Activated CD4-positive, alpha-beta memory T cell treated with anti-CD3 and anti-CD28 coated beads, Interleukin-2, amount 10 ng/mL, durations not matched to agents 7 days and 5 days (primary cell): ENCODE results near the gene CD14. TPM values are rescaled to one million over a fixed set of nuclear protein-coding genes. Genes with fewer than 3 reads are reported as not detected.
"Not testable (repeated sequence)": the region's sequence is repeated elsewhere in the genome, so short reads cannot be mapped to it uniquely, and the experiment has no call there.

Source experiments
- CTCF ChIA-PET: fragments of 350-600 bp; sonication (Branson Sonifier 250); formaldehyde crosslinking; loops from one replicate; lab custom pipeline; 2021; ENCODE audit warnings: antibody characterized with exemption, inconsistent platforms; lab: Charles Lee
- POLR2A ChIA-PET: fragments of 350-600 bp; sonication (Branson Sonifier 250); formaldehyde crosslinking; loops from one replicate; lab custom pipeline; 2021; ENCODE audit warnings: antibody characterized with exemption; lab: Charles Lee
- DNase-seq: peaks from one replicate; pipeline ENCODE4 v3.0.0-alpha.2; 2020
- H3K27ac Mint-ChIP-seq: one replicate; pipeline ENCODE4 v1.8.0; 2021; ENCODE audit warnings: mild to moderate bottlenecking, mixed read lengths
- H3K27me3 Mint-ChIP-seq: one replicate; pipeline ENCODE4 v1.8.0; 2021; ENCODE audit warnings: mixed read lengths
- H3K36me3 Mint-ChIP-seq: one replicate; pipeline ENCODE4 v1.8.0; 2021; ENCODE audit warnings: low read depth, mixed read lengths
- H3K4me1 Mint-ChIP-seq: one replicate; pipeline ENCODE4 v1.8.0; 2021; ENCODE audit warnings: mixed read lengths
- H3K4me3 Mint-ChIP-seq: one replicate; pipeline ENCODE4 v1.8.0; 2021; ENCODE audit warnings: mild to moderate bottlenecking, mixed read lengths
- H3K9me3 Mint-ChIP-seq: one replicate; pipeline ENCODE4 v1.8.0; 2021; ENCODE audit warnings: mixed read lengths
- total RNA-seq, 2 experiments: library from RNA; stranded (reverse); gene quantifications; one replicate each; pipeline ENCODE4 v1.2.3, GENCODE V29; 2021

Gene CD14
- total RNA-seq, 2 experiments from 2014 or later = 0.23 to 0.38 TPM

- not testable (repeated sequence) for DNase-seq, H3K27me3 Mint-ChIP-seq, H3K4me3 Mint-ChIP-seq, H3K9me3 Mint-ChIP-seq, H3K27ac Mint-ChIP-seq
- CTCF ChIA-PET = interaction anchor here (0.8 to 1.2 kb wide), 2 partner anchors 13 to 42 kb away, joined by 3 read pairs; partner anchors contain the start of genes IK and NDUFA2
- Mint-ChIP-seq H3K36me3 (peaks cover 78% of the 10 kb centered on the region), H3K4me1 (peaks cover 14% of the 10 kb centered on the region)
- POLR2A ChIA-PET = interaction anchor here (0.9 kb wide), 1 partner anchor 13 kb away, joined by 3 read pairs; the partner anchor contains the start of genes IK and NDUFA2
Measured at GRCh38 chr5:140660371-140660770, 27.4 kb upstream of the CD14 start.

GRCh38 chr5:140658870-140659269 is 25.9 kb upstream of the CD14 start:
- Mint-ChIP-seq H3K4me1 (peaks cover 5% of the 10 kb centered on the region), H3K36me3 (peaks cover 83% of the 10 kb centered on the region), H3K4me3 (no peak overlapping the region), H3K27ac (no peak overlapping the region), H3K27me3 (no peaks in the 10 kb centered on the region), H3K9me3 (no peaks in the 10 kb centered on the region)
- no peak for DNase-seq
- POLR2A ChIA-PET = no interaction called here
- CTCF ChIA-PET = no interaction called here

GRCh38 chr5:140647042-140647419 is 14.1 kb upstream of the CD14 start:
- no peaks in the 10 kb centered on the region for H3K27me3 Mint-ChIP-seq
- ChIA-PET CTCF (interaction anchor here (0.6 to 5.2 kb wide), 15 partner anchors 8 to 917 kb away, joined by 3 to 40 read pairs (median 4); partner anchors contain the start of genes CD14, EIF4EBP3, HARS1 and HARS2), POLR2A (interaction anchor here (0.7 to 4.1 kb wide), 38 partner anchors 8 to 1009 kb away, joined by 3 to 50 read pairs (median 6); partner anchors contain the start of genes ANKHD1, APBB3, CD14 and EIF4EBP3)
- peaks cover 47% of the 10 kb centered on the region for H3K4me1 Mint-ChIP-seq
- H3K9me3 Mint-ChIP-seq = no peaks in the 10 kb centered on the region
- DNase-seq = no peak
- peaks cover 68% of the 10 kb centered on the region for H3K36me3 Mint-ChIP-seq
- peak overlapping the region; percentile 96 for H3K27ac Mint-ChIP-seq
- peak overlapping the region; percentile 98 for H3K4me3 Mint-ChIP-seq

GRCh38 chr5:140642718-140643117 is 9.7 kb upstream of the CD14 start:
- Mint-ChIP-seq H3K27ac (no peak overlapping the region), H3K4me1 (peaks cover 58% of the 10 kb centered on the region), H3K27me3 (no peaks in the 10 kb centered on the region), H3K9me3 (no peaks in the 10 kb centered on the region), H3K36me3 (peaks cover 52% of the 10 kb centered on the region), H3K4me3 (no peak overlapping the region)
- ChIA-PET CTCF (no interaction called here), POLR2A (interaction anchor here (0.8 to 2.0 kb wide), 5 partner anchors 57 to 242 kb away, joined by 3 to 8 read pairs (median 4); partner anchors contain the start of genes ANKHD1, APBB3, SRA1 and ZMAT2)
- no peak for DNase-seq

- ChIA-PET POLR2A (interaction anchor here (0.7 to 2.0 kb wide), 4 partner anchors 51 to 241 kb away, joined by 4 to 8 read pairs (median 4); partner anchors contain the start of genes ANKHD1, APBB3 and ZMAT2), CTCF (no interaction called here)
- no peak overlapping the region for H3K27ac Mint-ChIP-seq
- H3K27me3 Mint-ChIP-seq = no peaks in the 10 kb centered on the region
- H3K4me1 Mint-ChIP-seq = peaks cover 56% of the 10 kb centered on the region
- H3K36me3 Mint-ChIP-seq = peaks cover 46% of the 10 kb centered on the region
- no peaks in the 10 kb centered on the region for H3K9me3 Mint-ChIP-seq
- H3K4me3 Mint-ChIP-seq = no peak overlapping the region
- DNase-seq = no peak
Measured at GRCh38 chr5:140641716-140642115, 8.7 kb upstream of the CD14 start.

GRCh38 chr5:140639148-140639981 is 6.4 kb upstream of the CD14 start, which contains the start of gene TMCO6:
TMCO6 (plus strand) TSS chr5:140639451; CDS start chr5:140639528, 77 bp downstream.
- CTCF ChIA-PET = interaction anchor here (0.7 to 2.9 kb wide), 15 partner anchors 8 to 287 kb away, joined by 3 to 20 read pairs (median 3); partner anchors contain the start of genes EIF4EBP3, IK, NDUFA2 and SRA1
- DNase-seq = peak; percentile 97
- Mint-ChIP-seq H3K4me1 (peaks cover 48% of the 10 kb centered on the region), H3K4me3 (peak within 1 kb of the TSS; percentile 97), H3K27ac (peak within 1 kb of the TSS; percentile 89), H3K27me3 (no peaks in the 10 kb centered on the region), H3K36me3 (peaks cover 29% of the 10 kb centered on the region), H3K9me3 (no peaks in the 10 kb centered on the region)
- POLR2A ChIA-PET = interaction anchor here (0.6 to 2.8 kb wide), 15 partner anchors 8 to 238 kb away, joined by 3 to 23 read pairs (median 5); partner anchors contain the start of genes ANKHD1, APBB3, EIF4EBP3 and HARS1

GRCh38 chr5:140638898-140639147 is 5.8 kb upstream of the CD14 start:
- H3K9me3 Mint-ChIP-seq, H3K27me3 Mint-ChIP-seq: not testable (repeated sequence)
- H3K4me3 Mint-ChIP-seq = peak overlapping the region; percentile 97
- peak overlapping the region; percentile 89 for H3K27ac Mint-ChIP-seq
- DNase-seq = peak; percentile 21
- CTCF ChIA-PET = interaction anchor here (0.7 to 2.9 kb wide), 12 partner anchors 8 to 287 kb away, joined by 3 to 20 read pairs (median 4); partner anchors contain the start of genes EIF4EBP3, IK, NDUFA2 and SRA1
- peaks cover 23% of the 10 kb centered on the region for H3K36me3 Mint-ChIP-seq
- peaks cover 48% of the 10 kb centered on the region for H3K4me1 Mint-ChIP-seq
- POLR2A ChIA-PET = interaction anchor here (0.6 to 2.8 kb wide), 14 partner anchors 9 to 238 kb away, joined by 3 to 23 read pairs (median 6); partner anchors contain the start of genes ANKHD1, APBB3, EIF4EBP3 and IK

- no peak for DNase-seq
- POLR2A ChIA-PET = interaction anchor here (1.7 to 2.8 kb wide), 3 partner anchors 10 to 68 kb away, joined by 5 to 23 read pairs (median 6); partner anchors contain the start of genes IK and NDUFA2
- no peak overlapping the region for H3K4me3 Mint-ChIP-seq
- H3K27ac Mint-ChIP-seq = no peak overlapping the region
- CTCF ChIA-PET = interaction anchor here (0.6 to 2.9 kb wide), 2 partner anchors 90 to 237 kb away, joined by 3 to 18 read pairs; partner anchors contain the start of gene EIF4EBP3
- H3K27me3 Mint-ChIP-seq = peaks cover 7% of the 10 kb centered on the region
- peaks cover 57% of the 10 kb centered on the region for H3K4me1 Mint-ChIP-seq
- no peaks in the 10 kb centered on the region for H3K9me3 Mint-ChIP-seq
- H3K36me3 Mint-ChIP-seq = peaks cover 19% of the 10 kb centered on the region
Measured at GRCh38 chr5:140637371-140638100, 4.6 kb upstream of the CD14 start.

- Mint-ChIP-seq H3K4me3 (no peak overlapping the region), H3K4me1 (peaks cover 56% of the 10 kb centered on the region), H3K27me3 (peaks cover 25% of the 10 kb centered on the region), H3K27ac (peak overlapping the region; percentile 10), H3K9me3 (no peaks in the 10 kb centered on the region), H3K36me3 (peaks cover 5% of the 10 kb centered on the region)
- ChIA-PET POLR2A (interaction anchor here (1.0 to 2.3 kb wide), 7 partner anchors 12 to 234 kb away, joined by 3 to 12 read pairs (median 5); partner anchors contain the start of genes ANKHD1, EIF4EBP3, IK and NDUFA2), CTCF (interaction anchor here (0.7 to 4.7 kb wide), 25 partner anchors 9 to 395 kb away, joined by 3 to 40 read pairs (median 4); partner anchors contain the start of genes APBB3, EIF4EBP3, IK and NDUFA2)
- DNase-seq = no peak
Measured at GRCh38 chr5:140635291-140636257, 2.6 kb upstream of the CD14 start.

GRCh38 chr5:140634103-140634502 is 1.1 kb upstream of the CD14 start:
- H3K9me3 Mint-ChIP-seq = no peaks in the 10 kb centered on the region
- H3K4me1 Mint-ChIP-seq = peaks cover 46% of the 10 kb centered on the region
- no peak overlapping the region for H3K4me3 Mint-ChIP-seq
- ChIA-PET POLR2A (interaction anchor here (0.9 to 2.2 kb wide), 3 partner anchors 13 to 231 kb away, joined by 3 to 7 read pairs (median 5); partner anchors contain the start of genes IK and NDUFA2), CTCF (interaction anchor here (0.8 to 4.7 kb wide), 16 partner anchors 12 to 394 kb away, joined by 3 to 40 read pairs (median 4); partner anchors contain the start of genes ANKHD1, EIF4EBP3, IK and NDUFA2)
- H3K27ac Mint-ChIP-seq = no peak overlapping the region
- H3K36me3 Mint-ChIP-seq = no peaks in the 10 kb centered on the region
- DNase-seq = no peak
- H3K27me3 Mint-ChIP-seq = peaks cover 25% of the 10 kb centered on the region

GRCh38 chr5:140633501-140633900 is 526 bp upstream of the CD14 start:
- Mint-ChIP-seq H3K27ac (no peak overlapping the region), H3K27me3 (peaks cover 25% of the 10 kb centered on the region), H3K4me3 (peak overlapping the region; percentile 77), H3K36me3 (no peaks in the 10 kb centered on the region), H3K4me1 (peaks cover 40% of the 10 kb centered on the region), H3K9me3 (no peaks in the 10 kb centered on the region)
- no peak for DNase-seq
- CTCF ChIA-PET = interaction anchor here (0.6 to 4.7 kb wide), 8 partner anchors 12 to 868 kb away, joined by 3 to 40 read pairs (median 4); partner anchors contain the start of genes EIF4EBP3, IK and NDUFA2
- POLR2A ChIA-PET = interaction anchor here (1.2 to 1.6 kb wide), 3 partner anchors 30 to 232 kb away, joined by 4 read pairs; partner anchors contain the start of gene ANKHD1
